Heart right ventricle (tissue), 16 donors: Measurements from ENCODE around the gene MAMDC2. TPM values are rescaled to one million over a fixed set of nuclear protein-coding genes. Genes with fewer than 3 reads are reported as not detected.

Experiments
- ATAC-seq, 8 donors: fragments of 200-7000 bp; cut with Tn5 transposase; one replicate each; pipeline ENCODE4 v1.9.1; 2020; ENCODE audit warnings: mild to moderate bottlenecking in 8 of 8, moderate library complexity in 8 of 8, moderate number of reproducible peaks in 1 of 8
- DNase-seq, 2 donors: peaks; one replicate each; pipeline ENCODE4 v3.0.0-alpha.2; 2020
- H3K27ac ChIP-seq, 10 donors: fragments of 200-600 bp; sonication (generic) in 2 of 10; one replicate each; pipeline versions ENCODE4 v1.5.0 to v1.8.0; 2020 to 2022; ENCODE audit warnings: mild to moderate bottlenecking in 3 of 10
- H3K27me3 ChIP-seq, 7 donors: fragments of 200-600 bp; one replicate each; pipeline ENCODE4 v1.8.0; 2021 to 2022; ENCODE audit warnings: mild to moderate bottlenecking in 2 of 7
- H3K36me3 ChIP-seq, 9 donors: fragments of 200-600 bp; sonication (generic) in 1 of 9; one replicate each; pipeline versions ENCODE4 v1.5.0 to v1.8.0; 2020 to 2022; ENCODE audit warnings: mild to moderate bottlenecking in 2 of 9
- H3K4me1 ChIP-seq, 9 donors: fragments of 200-600 bp; sonication (generic) in 1 of 9; one replicate each; pipeline versions ENCODE4 v1.5.0 to v1.8.0; 2020 to 2022; ENCODE audit warnings: mild to moderate bottlenecking in 4 of 9
- H3K4me3 ChIP-seq, 10 donors: fragments of 200-600 bp; sonication (generic) in 2 of 10; one replicate each; pipeline versions ENCODE4 v1.5.0 to v1.8.0; 2020 to 2022; ENCODE audit warnings: mild to moderate bottlenecking in 7 of 10, moderate library complexity in 2 of 10
- H3K9me3 ChIP-seq, 11 donors: fragments of 200-600 bp in 10 of 11; sonication (generic) in 2 of 11; one replicate each; pipeline versions ENCODE4 v1.5.0 to v1.8.0; 2013 to 2022; ENCODE audit warnings: mild to moderate bottlenecking in 2 of 11, control low read depth in 1 of 11, moderate library complexity in 1 of 11
- WGBS, 2 donors: extraction: QIAGEN DNeasy Blood & Tissue Kit; methylation state at CpG; one replicate each; pipeline ENCODE4 v1.1.7; 2013; ENCODE audit warnings: inconsistent platforms in 1 of 2; 5-methylcytosine and 5-hydroxymethylcytosine counted together
- intact Hi-C, 10 donors: fragments of 100-400 bp; cut with DNase I; formaldehyde crosslinking; loops; one replicate each; pipeline versions ENCODE4 v1.11.1 to v1.14.2; 2022
- polyA plus RNA-seq, 2 donors: library from polyadenylated mRNA; stranded (reverse); fragments of 200-250 nt; gene quantifications; one replicate each; pipeline ENCODE4 v1.2.3, GENCODE V29; 2013
- total RNA-seq, 10 donors: library from RNA; stranded (reverse); fragmentation: NEBNext Ultra II Directional in 3 of 10; extraction: Animal tissue kit (Norgen Biotek cat#: 25700) in 3 of 10; gene quantifications; one replicate each; pipeline versions ENCODE4 v1.2.1 to v1.2.4, GENCODE V29; 2021 to 2023
- TF ChIP-seq, protein P1 (sequence below), 9 donors: fragments of 200-600 bp; sonication (generic) in 2 of 9; IDR thresholded peaks; one replicate each; pipeline versions ENCODE4 v1.5.0 to v1.8.0; 2021 to 2022; ENCODE audit warnings: antibody characterized with exemption in 9 of 9, mild to moderate bottlenecking in 5 of 9, moderate library complexity in 1 of 9
- donor health status: Arrhythmogenic right ventricular cardiomyopathy.
- donor health status: ischemic (EF 13 %, LVEDD 7.1; RV severe dilation, severe dysfunction).
- donor health status: healthy with polysubstance abuse.
- donor health status: DM: no; HTN: yes; CAD: no.
- donor health status: DM: no; HTN: no; CAD: no.
- donor health status: ischemic (EF 25% LVEDD 6.9; RV normal size, moderate dysfunction).
- donor health status: ischemic (EF 25% LVEDD 5.7; RV mildly dilated, moderate dysfunction).
- donor health status: healthy.
- donor health status: DM: yes; HTN: yes; CAD: no.
- donor health status: Ischemic cardiomyopathy.
- donor health status: ischemic (EF 35%, LVEDD 5.7; RV mildly dilated, moderate dysfunction).
- donor health status: nonischemic (EF 11% LVEDD 7.7; RV severe dilation, severe dysfunction).
- donor health status: DM: yes; HTN: yes; CAD: no.
- donor health status: PGD.
- donor health status: ischemic (EF 29% LVEDD 5.4; RV normal size, mild dysfunction).
- donor health status: nonischemic (EF 23%, LVEDD 6.1; RV moderate dilation, normal function).

MAMDC2 gene
- total and polyA plus RNA-seq, 12 donors = 2.3 to 11.8 (median 5.8) TPM

GRCh38 chr9:70092190-70092589, 48.5 kb downstream of the MAMDC2 start:
- Histone ChIP-seq H3K4me3 (no peak overlapping the region), H3K27ac (peak overlapping the region in 3 of 10 donors; percentile 23 to 47 (median 43)), H3K36me3 (no peaks in the 10 kb centered on the region), H3K4me1 (peaks cover 0 to 28% (median 4%) of the 10 kb centered on the region in 9 donors), H3K9me3 (no peaks in the 10 kb centered on the region), H3K27me3 (no peaks in the 10 kb centered on the region)
- TF ChIP-seq, protein P1, sequence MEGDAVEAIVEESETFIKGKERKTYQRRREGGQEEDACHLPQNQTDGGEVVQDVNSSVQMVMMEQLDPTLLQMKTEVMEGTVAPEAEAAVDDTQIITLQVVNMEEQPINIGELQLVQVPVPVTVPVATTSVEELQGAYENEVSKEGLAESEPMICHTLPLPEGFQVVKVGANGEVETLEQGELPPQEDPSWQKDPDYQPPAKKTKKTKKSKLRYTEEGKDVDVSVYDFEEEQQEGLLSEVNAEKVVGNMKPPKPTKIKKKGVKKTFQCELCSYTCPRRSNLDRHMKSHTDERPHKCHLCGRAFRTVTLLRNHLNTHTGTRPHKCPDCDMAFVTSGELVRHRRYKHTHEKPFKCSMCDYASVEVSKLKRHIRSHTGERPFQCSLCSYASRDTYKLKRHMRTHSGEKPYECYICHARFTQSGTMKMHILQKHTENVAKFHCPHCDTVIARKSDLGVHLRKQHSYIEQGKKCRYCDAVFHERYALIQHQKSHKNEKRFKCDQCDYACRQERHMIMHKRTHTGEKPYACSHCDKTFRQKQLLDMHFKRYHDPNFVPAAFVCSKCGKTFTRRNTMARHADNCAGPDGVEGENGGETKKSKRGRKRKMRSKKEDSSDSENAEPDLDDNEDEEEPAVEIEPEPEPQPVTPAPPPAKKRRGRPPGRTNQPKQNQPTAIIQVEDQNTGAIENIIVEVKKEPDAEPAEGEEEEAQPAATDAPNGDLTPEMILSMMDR (IDR thresholded peaks at IDR 0.05) = no peak
- no peak for DNase-seq
- intact Hi-C loops = no loop called here
- WGBS, 2 donors = 58 to 66% methylated on average over 2 of the region's 2 CpGs
- ATAC-seq = peak in 5 of 8 donors; percentile 15 to 38 (median 27)

DNA sequence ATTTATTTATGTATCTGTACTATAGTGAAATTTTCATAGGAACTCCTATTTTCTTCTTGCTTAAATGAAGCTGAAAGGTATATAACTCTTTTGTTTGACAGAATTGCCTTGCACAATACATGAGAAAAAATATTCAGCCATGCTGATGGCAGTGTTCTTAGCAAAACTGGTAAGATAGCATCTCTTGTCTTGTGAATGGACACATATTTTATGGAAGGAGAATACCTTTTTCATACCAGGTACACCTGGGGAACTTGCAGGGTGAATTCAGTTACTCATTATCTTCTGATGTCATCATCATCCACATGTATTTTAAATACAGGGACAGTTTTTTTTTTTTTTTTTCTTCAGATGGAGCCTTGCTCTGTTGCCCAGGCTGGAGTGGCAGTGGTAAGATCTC, 49.4 kb downstream of the MAMDC2 start:
- no peak for DNase-seq
- Histone ChIP-seq H3K4me3 (no peak overlapping the region), H3K9me3 (no peaks in the 10 kb centered on the region), H3K27ac (no peak overlapping the region), H3K36me3 (no peaks in the 10 kb centered on the region), H3K4me1 (peaks cover 0 to 28% (median 4%) of the 10 kb centered on the region in 9 donors), H3K27me3 (no peaks in the 10 kb centered on the region)
- ATAC-seq = no peak
- TF ChIP-seq, protein P1 (IDR thresholded peaks at IDR 0.05) = no peak
- intact Hi-C loops = no loop called here

- ATAC-seq (peak in 4 of 8 donors; percentile 45 to 82 (median 52)), DNase-seq (no peak)
- Histone ChIP-seq H3K36me3 (no peaks in the 10 kb centered on the region), H3K27me3 (no peaks in the 10 kb centered on the region), H3K9me3 (no peaks in the 10 kb centered on the region), H3K4me1 (peaks cover 0 to 28% (median 4%) of the 10 kb centered on the region in 9 donors), H3K27ac (no peak overlapping the region), H3K4me3 (no peak overlapping the region)
- intact Hi-C loops = no loop called here
- WGBS, 2 donors = 28 to 47% methylated on average over 1 of the region's 1 CpG
- TF ChIP-seq, protein P1 (IDR thresholded peaks at IDR 0.05) = no peak
Measured at GRCh38 chr9:70093944-70094343, 50.3 kb downstream of the MAMDC2 start.

- Histone ChIP-seq H3K4me3 (no peak overlapping the region), H3K27me3 (no peaks in the 10 kb centered on the region), H3K27ac (no peak overlapping the region), H3K36me3 (no peaks in the 10 kb centered on the region), H3K9me3 (no peaks in the 10 kb centered on the region), H3K4me1 (peaks cover 0 to 28% (median 4%) of the 10 kb centered on the region in 9 donors)
- no peak for DNase-seq
- TF ChIP-seq, protein P1 (IDR thresholded peaks at IDR 0.05) = no peak
- ATAC-seq = no peak
- intact Hi-C loops = no loop called here
Measured at GRCh38 chr9:70094747-70095146, 51.1 kb downstream of the MAMDC2 start.
